HepG2 (cell line): ENCODE results near the gene PIK3R3. TPM values are rescaled to one million over a fixed set of nuclear protein-coding genes. Genes with fewer than 3 reads are reported as not detected.

Experiments
- ATAC-seq: fragments of 200-7000 bp; cut with Tn5 transposase; 3 replicates; pipeline ENCODE4 v1.9.1; 2020; ENCODE audit warnings: mild to moderate bottlenecking, moderate library complexity
- BruUV-seq: library from RNA; stranded (reverse); fragments of 400-500 nt; replicated peaks from 2 replicates; lab custom pipeline; 2021; lab: Mats Ljungman, UMichigan
- CTCF ChIA-PET: fragments of 300-600 bp; formaldehyde crosslinking; extraction: SDS; loops from one replicate; lab custom pipeline; 2021; ENCODE audit warnings: low total read pairs, inconsistent platforms, low intra/inter-chr PET ratio; lab: Yijun Ruan, JAX
- POLR2A ChIA-PET: fragments of 350-600 bp; sonication (Branson Sonifier 250); formaldehyde crosslinking; loops from one replicate; lab custom pipeline; 2020; ENCODE audit warnings: antibody characterized with exemption, inconsistent platforms; lab: Yijun Ruan, JAX
- DNase-seq: peaks from one replicate; pipeline ENCODE4 v3.0.0-alpha.2; 2015; ENCODE audit warnings: low spot score
- FAIRE-seq: peaks from 3 replicates; lab custom pipeline; 2011; peaks lifted over from hg19 to GRCh38; lab: Jason Lieb, UNC
- H2AFZ ChIP-seq: one replicate; pipeline ENCODE4 v1.6.1; 2011; ENCODE audit warnings: low read length, inconsistent platforms
- H3K27ac ChIP-seq: fragments of 300-600 bp; 3 replicates; pipeline ENCODE4 v1.8.0; 2011; ENCODE audit warnings: mixed run types, mild to moderate bottlenecking, mixed read lengths, low read length, inconsistent platforms; ENCODE audit not compliant: insufficient read depth; ENCODE audit errors: extremely low read length
- H3K27me3 ChIP-seq, 2 experiments: fragments of 200-600 bp in 1 of 2; 2 replicates in 1 of 2; 3 replicates in 1 of 2; pipeline versions ENCODE4 v1.6.0 to v1.8.0; 2011; ENCODE audit warnings: low read length in 2 of 2, mild to moderate bottlenecking in 2 of 2, moderate library complexity in 2 of 2, inconsistent platforms in 1 of 2; ENCODE audit not compliant: insufficient read depth in 2 of 2, control insufficient read depth in 1 of 2
- H3K36me3 ChIP-seq, 2 experiments: fragments of 200-600 bp in 1 of 2; replicated peaks in 1 of 2; 2 replicates in 1 of 2; 3 replicates in 1 of 2; pipeline versions ENCODE4 v1.5.1 to v1.8.0; 2011; ENCODE audit warnings: low read length in 2 of 2, inconsistent platforms in 1 of 2; ENCODE audit not compliant: insufficient read depth in 2 of 2, control insufficient read depth in 1 of 2
- H3K4me1 ChIP-seq: 2 replicates; pipeline ENCODE4 v1.5.1; 2012; ENCODE audit warnings: low read length, inconsistent platforms; ENCODE audit not compliant: insufficient read depth
- H3K4me2 ChIP-seq: 2 replicates; pipeline ENCODE4 v1.6.0; 2011; ENCODE audit warnings: low read depth, low read length, inconsistent platforms
- H3K4me3 ChIP-seq, 3 experiments: fragments of 200-600 bp in 1 of 3; sonication (generic), shearing (Covaris generic) in 1 of 3; replicated peaks in 1 of 3; 2 replicates each; pipeline ENCODE4 v1.5.1; 2011 to 2016; ENCODE audit warnings: low read length in 3 of 3, inconsistent platforms in 2 of 3, low read depth in 2 of 3, mild to moderate bottlenecking in 2 of 3, control low read depth in 1 of 3, mixed read lengths in 1 of 3; ENCODE audit not compliant: insufficient read depth in 1 of 3
- H3K79me2 ChIP-seq: one replicate; pipeline ENCODE4 v1.6.1; 2011; ENCODE audit warnings: low read length, inconsistent platforms; ENCODE audit not compliant: insufficient read depth
- H3K9ac ChIP-seq: 2 replicates; pipeline ENCODE4 v1.6.0; 2011; ENCODE audit warnings: mild to moderate bottlenecking, low read depth, low read length, inconsistent platforms; ENCODE audit not compliant: insufficient read depth
- H3K9me3 ChIP-seq: 2 replicates; pipeline ENCODE4 v1.5.1; 2012; ENCODE audit warnings: mild to moderate bottlenecking, low read length
- H4K20me1 ChIP-seq: 2 replicates; pipeline ENCODE4 v1.6.0; 2011; ENCODE audit warnings: inconsistent platforms, mild to moderate bottlenecking, low read length, moderate library complexity; ENCODE audit not compliant: insufficient read depth
- MLLT10 ChIP-seq: sonication (generic); formaldehyde crosslinking; IDR thresholded peaks from 2 replicates; pipeline ENCODE4 v1.4.0; 2020; ENCODE audit warnings: missing genetic modification reagents
- NFYB ChIP-seq: sonication (generic); formaldehyde crosslinking; IDR thresholded peaks from 2 replicates; pipeline ENCODE4 v1.4.0; 2020; ENCODE audit warnings: missing genetic modification reagents
- RBM22 ChIP-seq: fragments of 200-400 bp; formaldehyde crosslinking; optimal IDR thresholded peaks from 2 replicates; pipeline ENCODE3; 2017; ENCODE audit warnings: mild to moderate bottlenecking, low read length, moderate library complexity
- SIX4 ChIP-seq: sonication (generic); formaldehyde crosslinking; IDR thresholded peaks from 2 replicates; pipeline ENCODE4 v1.4.0; 2020; ENCODE audit warnings: missing genetic modification reagents
- SMAD9 ChIP-seq: sonication (generic); formaldehyde crosslinking; IDR thresholded peaks from 2 replicates; pipeline ENCODE4 v1.5.1; 2020; ENCODE audit warnings: mild to moderate bottlenecking, missing genetic modification reagents
- TBP ChIP-seq: sonication (generic); formaldehyde crosslinking; IDR thresholded peaks from 2 replicates; pipeline ENCODE4 v1.5.0; 2020; ENCODE audit warnings: missing genetic modification reagents
- TOE1 ChIP-seq: sonication (generic); formaldehyde crosslinking; IDR thresholded peaks from 2 replicates; pipeline ENCODE4 v1.4.0; 2020; ENCODE audit warnings: mild to moderate bottlenecking, missing genetic modification reagents
- ZNF205 ChIP-seq: IDR thresholded peaks from 2 replicates; pipeline ENCODE4 v1.6.1; 2018; ENCODE audit warnings: missing biosample characterization, missing genetic modification reagents
- ZNF75D ChIP-seq: sonication (generic); formaldehyde crosslinking; IDR thresholded peaks from 2 replicates; pipeline ENCODE4 v1.8.1; 2023; ENCODE audit warnings: missing genetic modification reagents, mild to moderate bottlenecking, borderline replicate concordance
- WGBS: methylation state at CpG from one replicate; pipeline ENCODE4 v1.1.6; 2017; ENCODE audit warnings: low lambda C conversion rate; 5-methylcytosine and 5-hydroxymethylcytosine counted together
- in situ Hi-C: cut with HindIII; loops from 2 replicates; pipeline ENCODE4 v1.10.0; 2017; ENCODE audit warnings: low pct_unique_long_range_greater_than_20kb; ENCODE audit not compliant: extremely low pct_ligation_motif_present
- intact Hi-C: fragments of 100-400 bp; cut with micrococcal nuclease; formaldehyde crosslinking; loops from one replicate; pipeline ENCODE4 v1.10.0; 2022; ENCODE audit not compliant: unreplicated experiment
- polyA plus RNA-seq, 8 experiments: library from polyadenylated mRNA; depleted of rRNA in 3 of 8; stranded (reverse) in 7 of 8; unstranded in 1 of 8; fragments of >200 nt; fragmentation: Illumina TruSeq in 4 of 8; extraction: Trizol in 4 of 8; gene quantifications; 2 replicates each; pipeline versions ENCODE4 v1.2.1 to v1.2.3, GENCODE V29; 2011 to 2016; ENCODE audit warnings: low read depth in 4 of 8, missing spikeins in 1 of 8, mixed read lengths in 1 of 8; ENCODE audit not compliant: insufficient read depth in 1 of 8
- total RNA-seq, 5 experiments: library from RNA; depleted of rRNA; stranded (reverse); fragments of >200 nt; fragmentation: Illumina TruSeq; extraction: Trizol; gene quantifications; 2 replicates each; pipeline ENCODE4 v1.2.3, GENCODE V29; 2016; ENCODE audit warnings: low read depth in 1 of 5
- TF ChIP-seq, protein P1 (sequence below): sonication (generic); formaldehyde crosslinking; IDR thresholded peaks from 2 replicates; pipeline ENCODE4 v1.4.0; 2020; ENCODE audit warnings: mild to moderate bottlenecking, missing genetic modification reagents
- TF ChIP-seq, protein P2 (sequence below): sonication (generic); formaldehyde crosslinking; IDR thresholded peaks from 2 replicates; pipeline ENCODE4 v1.5.0; 2020; ENCODE audit warnings: mild to moderate bottlenecking, low read depth, missing genetic modification reagents, borderline replicate concordance
- TF ChIP-seq, protein P3 (sequence below): sonication (generic); formaldehyde crosslinking; IDR thresholded peaks from 2 replicates; pipeline ENCODE4 v1.9.0; 2021; ENCODE audit warnings: missing genetic modification reagents, mild to moderate bottlenecking, borderline replicate concordance

Gene PIK3R3
- total and polyA plus RNA-seq, 2 of the 13 experiments (the other 11 are each of a cell fraction or from before 2014, with no cell fraction given) = 0.37 to 6.9 TPM

DNA sequence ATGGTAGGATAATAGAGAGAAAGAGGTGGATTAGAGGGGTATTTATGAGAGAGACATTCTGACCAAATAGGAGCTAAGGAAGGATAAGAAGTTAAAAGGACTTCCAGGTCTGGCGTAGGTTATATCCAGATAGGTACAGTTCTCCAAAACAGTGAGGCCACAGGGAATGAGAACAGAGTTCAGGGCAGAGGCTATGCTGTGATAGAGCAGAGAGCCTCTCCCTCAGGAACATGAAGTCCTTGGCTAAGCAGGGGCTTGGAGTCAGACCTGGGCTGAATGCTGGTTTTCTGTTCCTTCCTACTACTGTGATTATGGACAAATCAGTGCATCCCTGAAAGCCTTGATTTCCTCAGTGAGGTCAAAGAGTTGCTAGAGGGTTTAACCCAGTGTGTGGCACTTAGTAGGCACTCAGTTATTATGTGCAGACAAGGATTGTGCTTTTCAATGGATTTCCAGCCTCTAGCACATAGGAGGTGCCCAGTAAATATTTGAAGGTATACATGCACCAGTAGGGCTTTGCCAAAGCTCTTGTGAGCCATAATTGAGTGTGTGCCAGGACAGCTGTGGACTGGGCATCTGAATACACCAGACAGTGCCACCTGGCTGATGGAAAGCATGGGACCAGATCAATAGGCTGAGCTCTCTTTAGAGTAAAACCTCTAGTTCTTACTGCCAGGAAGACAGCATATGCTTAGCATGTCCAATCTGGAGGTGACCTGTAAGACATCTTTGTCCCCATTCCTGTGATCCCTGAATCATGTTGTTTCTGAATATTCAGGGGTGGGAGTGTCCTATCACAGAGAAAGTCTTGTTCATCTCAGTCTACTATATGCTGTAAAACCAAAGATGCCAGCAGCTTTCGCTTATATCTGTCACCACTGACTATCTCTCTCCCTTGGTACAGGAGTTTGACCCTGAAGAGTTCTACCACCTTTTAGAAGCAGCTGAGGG lies 111.1 kb downstream of the PIK3R3 start (continued):
- TF ChIP-seq, protein P1, sequence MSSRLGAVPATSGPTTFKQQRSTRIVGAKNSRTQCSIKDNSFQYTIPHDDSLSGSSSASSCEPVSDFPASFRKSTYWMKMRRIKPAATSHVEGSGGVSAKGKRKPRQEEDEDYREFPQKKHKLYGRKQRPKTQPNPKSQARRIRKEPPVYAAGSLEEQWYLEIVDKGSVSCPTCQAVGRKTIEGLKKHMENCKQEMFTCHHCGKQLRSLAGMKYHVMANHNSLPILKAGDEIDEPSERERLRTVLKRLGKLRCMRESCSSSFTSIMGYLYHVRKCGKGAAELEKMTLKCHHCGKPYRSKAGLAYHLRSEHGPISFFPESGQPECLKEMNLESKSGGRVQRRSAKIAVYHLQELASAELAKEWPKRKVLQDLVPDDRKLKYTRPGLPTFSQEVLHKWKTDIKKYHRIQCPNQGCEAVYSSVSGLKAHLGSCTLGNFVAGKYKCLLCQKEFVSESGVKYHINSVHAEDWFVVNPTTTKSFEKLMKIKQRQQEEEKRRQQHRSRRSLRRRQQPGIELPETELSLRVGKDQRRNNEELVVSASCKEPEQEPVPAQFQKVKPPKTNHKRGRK (CRISPR knock-in tag) = no peak
- no peak for TF ChIP-seq ZNF205 (CRISPR knock-in tag)
- TF ChIP-seq, all 625 proteins: peak for 0

DNA sequence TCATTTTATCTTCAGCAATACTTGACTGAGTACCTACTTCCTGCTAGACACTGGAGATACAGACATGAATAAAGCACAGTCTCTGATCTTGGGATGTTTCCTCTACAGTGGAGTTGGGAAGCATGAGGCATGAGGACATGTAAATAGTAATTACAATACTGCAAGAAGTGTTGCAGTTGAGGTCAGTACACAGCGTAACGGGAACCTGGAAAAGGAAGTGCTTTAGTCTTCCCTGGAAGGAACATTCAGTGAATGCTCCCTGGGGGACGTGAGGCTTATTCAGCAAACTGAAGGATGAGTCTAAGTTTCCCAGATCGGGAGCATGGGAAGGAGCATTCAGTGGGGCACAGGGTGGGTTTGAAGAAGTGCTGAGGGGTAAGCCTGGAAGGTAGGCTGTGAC lies 112.4 kb downstream of the PIK3R3 start:
- no peak for FAIRE-seq
- CTCF ChIA-PET = no interaction called here
- H3K79me2 ChIP-seq = no peaks in the 10 kb centered on the region
- no TSS peak for BruUV-seq
- H3K36me3 ChIP-seq = peaks cover 18 to 31% of the 10 kb centered on the region in 2 experiments
- no peak overlapping the region for H2AFZ ChIP-seq
- TF ChIP-seq RBM22 (no peak), NFYB (CRISPR knock-in tag) (no peak), SIX4 (CRISPR knock-in tag) (no peak), TOE1 (CRISPR knock-in tag) (no peak), TBP (CRISPR knock-in tag) (no peak), MLLT10 (no peak), SMAD9 (no peak), ZNF75D (CRISPR knock-in tag) (no peak)
- TF ChIP-seq, protein P2, sequence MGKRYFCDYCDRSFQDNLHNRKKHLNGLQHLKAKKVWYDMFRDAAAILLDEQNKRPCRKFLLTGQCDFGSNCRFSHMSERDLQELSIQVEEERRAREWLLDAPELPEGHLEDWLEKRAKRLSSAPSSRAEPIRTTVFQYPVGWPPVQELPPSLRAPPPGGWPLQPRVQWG (CRISPR knock-in tag) = no peak
- TF ChIP-seq, protein P3, sequence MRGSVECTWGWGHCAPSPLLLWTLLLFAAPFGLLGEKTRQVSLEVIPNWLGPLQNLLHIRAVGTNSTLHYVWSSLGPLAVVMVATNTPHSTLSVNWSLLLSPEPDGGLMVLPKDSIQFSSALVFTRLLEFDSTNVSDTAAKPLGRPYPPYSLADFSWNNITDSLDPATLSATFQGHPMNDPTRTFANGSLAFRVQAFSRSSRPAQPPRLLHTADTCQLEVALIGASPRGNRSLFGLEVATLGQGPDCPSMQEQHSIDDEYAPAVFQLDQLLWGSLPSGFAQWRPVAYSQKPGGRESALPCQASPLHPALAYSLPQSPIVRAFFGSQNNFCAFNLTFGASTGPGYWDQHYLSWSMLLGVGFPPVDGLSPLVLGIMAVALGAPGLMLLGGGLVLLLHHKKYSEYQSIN (CRISPR knock-in tag) = no peak
- in situ Hi-C loops = no loop called here
- H3K27me3 ChIP-seq = no peaks in the 10 kb centered on the region
- no peak for DNase-seq
- H3K9ac ChIP-seq = no peak overlapping the region
- no peak overlapping the region for H3K27ac ChIP-seq
- H4K20me1 ChIP-seq = no peaks in the 10 kb centered on the region
- H3K4me1 ChIP-seq = no peaks in the 10 kb centered on the region
- no peak overlapping the region for H3K4me3 ChIP-seq
- intact Hi-C loops = no loop called here
- H3K4me2 ChIP-seq = no peak overlapping the region
- no peaks in the 10 kb centered on the region for H3K9me3 ChIP-seq
- WGBS = 93% methylated on average over 4 of the region's 4 CpGs
- POLR2A ChIA-PET = no interaction called here
- no peak for ATAC-seq
